Fibroblast of the aortic adventitia (primary cell): ENCODE measurements around the gene FBN2. TPM values are rescaled to one million over a fixed set of nuclear protein-coding genes. Genes with fewer than 3 reads are reported as not detected.

Source experiments
- DNase-seq: peaks from one replicate; pipeline ENCODE4 v3.0.0-alpha.2; 2010; ENCODE audit warnings: low read depth
- H3K4me3 ChIP-seq: 2 replicates; pipeline ENCODE4 v1.5.1; 2011; ENCODE audit warnings: low read depth, mild to moderate bottlenecking, control low read depth, low read length, moderate library complexity
- total RNA-seq: library from RNA; depleted of rRNA; stranded (reverse); fragments of >200 nt; gene quantifications from 2 replicates; pipeline ENCODE4 v1.2.3, GENCODE V29; 2012; ENCODE audit warnings: low replicate concordance
- TF ChIP-seq, protein P1 (sequence below): IDR thresholded peaks from 2 replicates; pipeline ENCODE4 v1.5.1; 2011; ENCODE audit warnings: mild to moderate bottlenecking, low read length, control low read depth, inconsistent platforms; ENCODE audit not compliant: insufficient read depth

Gene FBN2
- total RNA-seq, 1 donor: 19.8 TPM

DNA sequence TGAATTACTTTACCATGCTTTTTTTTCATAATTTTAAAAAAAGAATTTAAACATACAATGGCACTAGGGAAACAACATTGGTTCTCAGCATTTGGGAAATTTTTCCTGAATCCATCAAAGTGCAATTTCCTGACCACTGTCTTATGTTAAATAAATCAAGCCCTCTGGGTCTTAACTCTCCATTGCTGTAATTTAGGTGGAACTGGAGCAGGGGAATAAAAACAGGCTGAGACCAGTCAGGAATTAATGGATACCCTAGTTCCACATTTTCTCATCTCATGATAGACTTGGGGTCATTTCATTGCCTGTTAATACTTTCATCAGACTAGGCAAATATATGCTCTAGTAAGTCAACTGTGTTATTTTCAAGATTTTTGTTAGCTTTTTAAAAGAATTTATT is 103.1 kb downstream of the FBN2 start:
- DNase-seq: no peak
- no peak overlapping the region for H3K4me3 ChIP-seq
- TF ChIP-seq, protein P1, sequence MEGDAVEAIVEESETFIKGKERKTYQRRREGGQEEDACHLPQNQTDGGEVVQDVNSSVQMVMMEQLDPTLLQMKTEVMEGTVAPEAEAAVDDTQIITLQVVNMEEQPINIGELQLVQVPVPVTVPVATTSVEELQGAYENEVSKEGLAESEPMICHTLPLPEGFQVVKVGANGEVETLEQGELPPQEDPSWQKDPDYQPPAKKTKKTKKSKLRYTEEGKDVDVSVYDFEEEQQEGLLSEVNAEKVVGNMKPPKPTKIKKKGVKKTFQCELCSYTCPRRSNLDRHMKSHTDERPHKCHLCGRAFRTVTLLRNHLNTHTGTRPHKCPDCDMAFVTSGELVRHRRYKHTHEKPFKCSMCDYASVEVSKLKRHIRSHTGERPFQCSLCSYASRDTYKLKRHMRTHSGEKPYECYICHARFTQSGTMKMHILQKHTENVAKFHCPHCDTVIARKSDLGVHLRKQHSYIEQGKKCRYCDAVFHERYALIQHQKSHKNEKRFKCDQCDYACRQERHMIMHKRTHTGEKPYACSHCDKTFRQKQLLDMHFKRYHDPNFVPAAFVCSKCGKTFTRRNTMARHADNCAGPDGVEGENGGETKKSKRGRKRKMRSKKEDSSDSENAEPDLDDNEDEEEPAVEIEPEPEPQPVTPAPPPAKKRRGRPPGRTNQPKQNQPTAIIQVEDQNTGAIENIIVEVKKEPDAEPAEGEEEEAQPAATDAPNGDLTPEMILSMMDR: no peak

DNA sequence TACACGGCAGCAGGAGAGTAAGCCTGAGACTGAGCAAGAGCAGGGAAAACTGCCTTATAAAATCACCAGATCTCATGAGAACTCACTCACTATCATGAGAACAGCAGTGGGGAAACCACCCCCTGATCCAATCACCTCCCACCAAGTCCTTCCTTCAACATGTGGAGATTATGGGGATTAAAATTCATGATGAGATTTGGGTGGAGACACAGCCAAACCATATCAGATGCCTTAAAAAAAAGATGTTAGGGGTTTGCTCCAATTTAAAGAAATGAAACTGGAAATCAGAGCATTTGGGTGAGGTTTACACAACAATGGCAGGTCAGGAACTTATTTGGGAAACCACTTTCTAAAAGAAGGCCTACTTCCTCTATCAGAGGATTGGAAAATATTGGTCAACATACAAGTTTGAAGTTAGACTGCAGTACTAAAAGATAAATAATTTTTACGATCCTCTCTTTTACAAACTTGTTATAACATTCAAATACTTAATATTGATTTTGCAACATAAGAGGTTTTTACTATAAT is 105.1 kb downstream of the FBN2 start:
- no peak for DNase-seq

DNA sequence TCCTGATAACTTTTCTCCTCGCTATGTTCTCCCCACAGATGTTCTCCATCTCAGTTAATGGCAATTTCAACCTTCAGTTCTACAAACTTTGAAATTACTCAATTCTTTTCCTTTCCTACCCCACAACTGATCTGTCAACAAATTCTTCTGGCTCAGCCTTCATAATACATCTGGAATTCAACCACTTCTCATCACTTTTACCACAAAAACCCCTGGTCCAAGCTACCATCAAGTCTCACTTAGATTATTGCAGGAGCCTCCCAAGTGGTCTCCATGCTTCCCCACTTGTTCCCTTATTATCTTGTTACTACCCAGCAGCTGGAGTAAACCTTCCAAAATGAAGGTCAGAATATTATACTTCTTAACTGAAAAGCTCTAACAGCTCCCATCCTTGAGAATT is 110.1 kb downstream of the FBN2 start:
- TF ChIP-seq, protein P1: no peak
- H3K4me3 ChIP-seq: no peak overlapping the region
- peak; percentile 5 for DNase-seq

More for the DNA sequence above, 105.1 kb downstream of the FBN2 start:
- H3K4me3 ChIP-seq: no peak overlapping the region
- TF ChIP-seq, protein P1: no peak

DNA sequence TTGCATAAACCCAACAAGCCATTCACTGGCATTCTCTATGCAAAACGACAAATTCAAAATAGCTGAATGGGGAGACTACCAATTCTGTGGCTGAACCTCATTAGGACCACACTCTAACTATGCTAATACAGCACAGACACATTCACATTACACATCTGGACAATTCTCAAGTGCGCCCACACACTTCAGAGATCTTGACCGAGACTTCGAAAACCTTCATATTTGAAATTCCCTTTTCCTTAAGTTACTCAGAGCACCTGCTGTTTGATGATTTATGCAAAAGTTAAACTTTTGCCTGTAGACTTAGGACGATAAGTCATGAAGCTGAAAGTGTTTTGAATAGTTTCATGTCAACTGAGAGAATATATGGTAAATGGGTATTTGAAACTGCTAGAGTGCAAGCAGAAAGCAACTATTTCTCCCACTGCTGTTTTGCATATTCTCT is 111.9 kb downstream of the FBN2 start:
- TF ChIP-seq, protein P1: no peak
- no peak overlapping the region for H3K4me3 ChIP-seq
- no peak for DNase-seq

DNA sequence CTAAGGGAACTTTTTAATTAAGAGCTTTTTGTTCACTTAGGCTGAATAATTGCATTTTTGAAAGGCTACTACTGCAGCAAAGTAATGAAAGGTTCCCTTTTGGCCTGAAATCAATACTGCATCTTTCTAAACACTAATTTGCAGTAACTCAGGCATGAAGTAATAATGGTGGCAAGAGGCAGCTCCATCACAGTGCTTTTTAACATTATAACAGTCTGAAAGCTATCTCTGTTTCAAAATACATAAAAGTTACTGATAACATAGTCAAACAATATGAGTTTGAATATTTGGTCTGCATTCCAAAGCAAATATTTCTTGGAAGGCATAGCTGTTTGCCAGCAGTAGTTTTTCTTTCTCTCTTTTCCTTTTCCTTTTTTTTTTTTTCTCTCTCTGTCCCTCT is 113.4 kb downstream of the FBN2 start:
- DNase-seq: peak; percentile 38
- no peak overlapping the region for H3K4me3 ChIP-seq
- TF ChIP-seq, protein P1: no peak

DNA sequence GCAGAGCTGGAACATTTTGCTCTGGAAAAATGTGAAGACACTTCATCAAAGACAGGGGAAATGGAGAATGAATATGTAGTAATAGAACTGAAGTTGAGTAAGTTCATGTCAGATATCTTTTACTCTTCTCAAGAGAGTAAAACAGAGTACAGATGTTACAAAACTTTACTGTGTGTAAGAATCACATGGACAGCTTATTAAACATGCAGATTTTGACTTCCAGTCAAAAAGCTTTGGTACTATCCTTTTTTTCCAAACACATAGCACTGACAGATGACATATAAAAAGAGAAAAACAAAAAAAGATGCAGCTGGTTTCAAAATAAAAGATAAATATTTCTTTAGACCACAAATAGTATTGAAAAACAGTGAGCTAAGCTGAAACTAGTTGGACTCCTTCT is 115.4 kb downstream of the FBN2 start:
- no peak for DNase-seq
- TF ChIP-seq, protein P1: no peak
- no peak overlapping the region for H3K4me3 ChIP-seq

DNA sequence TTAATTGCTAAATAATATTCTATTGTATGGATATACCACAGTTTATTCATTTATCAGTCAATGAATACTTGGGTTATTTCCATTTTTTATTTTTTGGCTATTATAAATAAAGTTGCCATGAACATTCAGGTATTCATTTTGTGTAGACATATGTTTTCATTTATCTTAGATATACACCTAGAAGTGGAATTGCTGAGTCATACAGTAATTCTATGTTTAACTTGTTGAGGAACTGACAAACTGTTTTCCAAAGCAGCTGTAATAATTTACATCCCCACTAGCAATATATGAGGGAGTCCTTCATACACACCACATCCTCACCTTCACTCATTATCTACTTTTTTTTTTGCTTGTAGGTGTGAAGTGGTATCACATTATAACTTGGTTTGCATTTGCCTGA is 123.6 kb downstream of the FBN2 start:
- H3K4me3 ChIP-seq: no peak overlapping the region
- no peak for DNase-seq
- TF ChIP-seq, protein P1: no peak
